ENCODE measurements around the gene TSNAX.

DNA sequence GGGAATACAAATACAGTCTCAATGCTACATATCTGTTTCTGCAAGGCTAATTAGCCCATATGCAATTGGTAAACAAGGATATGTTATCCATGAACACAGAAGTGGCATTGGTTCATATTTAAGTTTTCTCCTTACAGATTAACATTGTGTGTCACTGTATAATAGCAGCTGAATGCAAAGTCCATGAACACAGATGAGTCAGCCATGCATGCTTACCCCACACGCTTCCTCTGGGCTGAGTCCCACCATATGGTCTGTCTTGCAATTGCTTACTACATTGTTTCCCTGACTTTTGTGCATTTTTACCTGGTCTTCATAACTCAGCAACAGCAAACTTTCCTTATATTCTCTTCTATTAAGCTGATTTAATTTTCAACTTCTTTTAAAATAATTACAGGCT is 41.5 kb upstream of the TSNAX start:
- TF ChIP-seq, protein P1, sequence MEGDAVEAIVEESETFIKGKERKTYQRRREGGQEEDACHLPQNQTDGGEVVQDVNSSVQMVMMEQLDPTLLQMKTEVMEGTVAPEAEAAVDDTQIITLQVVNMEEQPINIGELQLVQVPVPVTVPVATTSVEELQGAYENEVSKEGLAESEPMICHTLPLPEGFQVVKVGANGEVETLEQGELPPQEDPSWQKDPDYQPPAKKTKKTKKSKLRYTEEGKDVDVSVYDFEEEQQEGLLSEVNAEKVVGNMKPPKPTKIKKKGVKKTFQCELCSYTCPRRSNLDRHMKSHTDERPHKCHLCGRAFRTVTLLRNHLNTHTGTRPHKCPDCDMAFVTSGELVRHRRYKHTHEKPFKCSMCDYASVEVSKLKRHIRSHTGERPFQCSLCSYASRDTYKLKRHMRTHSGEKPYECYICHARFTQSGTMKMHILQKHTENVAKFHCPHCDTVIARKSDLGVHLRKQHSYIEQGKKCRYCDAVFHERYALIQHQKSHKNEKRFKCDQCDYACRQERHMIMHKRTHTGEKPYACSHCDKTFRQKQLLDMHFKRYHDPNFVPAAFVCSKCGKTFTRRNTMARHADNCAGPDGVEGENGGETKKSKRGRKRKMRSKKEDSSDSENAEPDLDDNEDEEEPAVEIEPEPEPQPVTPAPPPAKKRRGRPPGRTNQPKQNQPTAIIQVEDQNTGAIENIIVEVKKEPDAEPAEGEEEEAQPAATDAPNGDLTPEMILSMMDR (conservative IDR thresholded peaks at IDR 0.05; ENCODE audit: low read length) = no peak
- no peak for TF ChIP-seq EZH2phosphoT487 (IDR thresholded peaks at IDR 0.05; ENCODE audit: borderline replicate concordance)
